Brain microvascular endothelial cell (primary cell): ENCODE data around the gene CD200R1L.

Experiments used
- DNase-seq: peaks from one replicate; pipeline ENCODE4 v3.0.0-alpha.2; 2020
- H3K27ac ChIP-seq: fragments of 250-450 bp; sonication (Bioruptor Pico); 2 replicates; pipeline ENCODE4 v1.5.1; 2020; ENCODE audit warnings: mild to moderate bottlenecking, moderate library complexity
- H3K27me3 ChIP-seq: fragments of 250-450 bp; sonication (Bioruptor Pico); replicated peaks from 2 replicates; pipeline ENCODE4 v1.5.1; 2020; ENCODE audit warnings: mild to moderate bottlenecking
- H3K36me3 ChIP-seq: fragments of 250-450 bp; sonication (Bioruptor Pico); replicated peaks from 2 replicates; pipeline ENCODE4 v1.5.1; 2020; ENCODE audit warnings: mild to moderate bottlenecking
- H3K4me3 ChIP-seq: 2 replicates; pipeline ENCODE4 v1.5.1; 2011; ENCODE audit warnings: low read depth, mild to moderate bottlenecking, control low read depth, low read length, moderate library complexity
- CTCF ChIP-seq: IDR thresholded peaks from 2 replicates; pipeline ENCODE4 v1.5.1; 2011; ENCODE audit warnings: low read depth, mild to moderate bottlenecking, moderate library complexity, low read length, control low read depth, inconsistent platforms; ENCODE audit errors: missing control alignments
- in situ Hi-C: cut with HindIII; loops from 2 replicates; pipeline ENCODE4 v1.10.0; 2017; ENCODE audit warnings: low sequenced_read_pairs, low pct_ligation_motif_present

Gene CD200R1L

GRCh38 chr3:112817797-112818196 is 28.9 kb downstream of the CD200R1L start:
- no peak overlapping the region for H3K27ac ChIP-seq
- H3K27me3 ChIP-seq, result no peaks in the 10 kb centered on the region
- no peak for TF ChIP-seq CTCF
- no peaks in the 10 kb centered on the region for H3K36me3 ChIP-seq
- DNase-seq, result no peak
- H3K4me3 ChIP-seq, result no peak overlapping the region
- in situ Hi-C loops, result no loop called here

- H3K27ac ChIP-seq, result no peak overlapping the region
- H3K36me3 ChIP-seq, result no peaks in the 10 kb centered on the region
- TF ChIP-seq CTCF, result no peak
- in situ Hi-C loops, result no loop called here
- no peak for DNase-seq
- H3K4me3 ChIP-seq, result no peak overlapping the region
- no peaks in the 10 kb centered on the region for H3K27me3 ChIP-seq
These were observed 29.4 kb downstream of the CD200R1L start for GRCh38 chr3:112817271-112817670.

GRCh38 chr3:112815981-112816380 is 30.7 kb downstream of the CD200R1L start:
- no peak for TF ChIP-seq CTCF
- Histone ChIP-seq H3K36me3 (no peaks in the 10 kb centered on the region), H3K27me3 (no peaks in the 10 kb centered on the region), H3K27ac (no peak overlapping the region), H3K4me3 (no peak overlapping the region)
- no peak for DNase-seq
- in situ Hi-C loops, result no loop called here

- no peaks in the 10 kb centered on the region for H3K36me3 ChIP-seq
- no peak overlapping the region for H3K27ac ChIP-seq
- H3K27me3 ChIP-seq, result no peaks in the 10 kb centered on the region
- peak; percentile 61 for DNase-seq
- H3K4me3 ChIP-seq, result no peak overlapping the region
- in situ Hi-C loops, result no loop called here
- peak; percentile 60 for TF ChIP-seq CTCF
These were observed 32.4 kb downstream of the CD200R1L start for GRCh38 chr3:112814266-112814665.

- in situ Hi-C loops, result no loop called here
- Histone ChIP-seq H3K36me3 (no peaks in the 10 kb centered on the region), H3K27ac (no peak overlapping the region), H3K27me3 (no peaks in the 10 kb centered on the region), H3K4me3 (no peak overlapping the region)
- no peak for TF ChIP-seq CTCF
- no peak for DNase-seq
These were observed 32.9 kb downstream of the CD200R1L start for GRCh38 chr3:112813723-112814171.

- in situ Hi-C loops, result no loop called here
- no peak overlapping the region for H3K27ac ChIP-seq
- no peak overlapping the region for H3K4me3 ChIP-seq
- TF ChIP-seq CTCF, result no peak
- DNase-seq, result no peak
- no peaks in the 10 kb centered on the region for H3K27me3 ChIP-seq
- H3K36me3 ChIP-seq, result no peaks in the 10 kb centered on the region
These were observed 33.6 kb downstream of the CD200R1L start for GRCh38 chr3:112813016-112813415.
